ENCODE results near the gene SYN1.
"Not testable (repeated sequence)": the region's sequence is repeated elsewhere in the genome, so short reads cannot be mapped to it uniquely, and the experiment has no call there.

The SYN1 gene

GRCh38 chrX:47619486-47620302 lies at the start of gene SYN1:
SYN1 (minus strand) TSS chrX:47619857; CDS start chrX:47619728, 129 bp downstream.
- DNase-seq = peak; percentile 64

GRCh38 chrX:47665797-47666196 lies 46.1 kb upstream of the SYN1 start:
- DNase-seq = not testable (repeated sequence)

- no peak for DNase-seq
Observed at GRCh38 chrX:47664737-47665136, 45.1 kb upstream of the SYN1 start.

GRCh38 chrX:47662144-47662657 lies 42.5 kb upstream of the SYN1 start:
- DNase-seq = no peak

- no peak for DNase-seq
Observed at GRCh38 chrX:47661539-47661938, 41.9 kb upstream of the SYN1 start.

GRCh38 chrX:47659421-47659726 lies 39.7 kb upstream of the SYN1 start:
- no peak for DNase-seq

GRCh38 chrX:47658684-47659420 lies 39.2 kb upstream of the SYN1 start, which contains the start of gene UXT:
UXT (minus strand) TSS chrX:47659180; CDS start chrX:47658927, 253 bp downstream.
- DNase-seq = peak; percentile 90

- no peak for DNase-seq
Observed at GRCh38 chrX:47658301-47658683, 38.6 kb upstream of the SYN1 start.

- no peak for DNase-seq
Observed at GRCh38 chrX:47651043-47651905, 31.6 kb upstream of the SYN1 start.

- peak; percentile 97 for DNase-seq
Observed at GRCh38 chrX:47650164-47651042, 30.7 kb upstream of the SYN1 start, which contains the start of gene ELK1. ELK1 (minus strand) TSS chrX:47650563; CDS start chrX:47641441, 9,122 bp downstream.

GRCh38 chrX:47649781-47650163 lies 30.1 kb upstream of the SYN1 start:
- no peak for DNase-seq

- no peak for DNase-seq
Observed at GRCh38 chrX:47649271-47649670, 29.6 kb upstream of the SYN1 start.

- no peak for DNase-seq
Observed at GRCh38 chrX:47648376-47648775, 28.7 kb upstream of the SYN1 start.

- DNase-seq = no peak
Observed at GRCh38 chrX:47646636-47647035, 27.0 kb upstream of the SYN1 start.

- no peak for DNase-seq
Observed at GRCh38 chrX:47645530-47645929, 25.9 kb upstream of the SYN1 start.

- peak; percentile 33 for DNase-seq
Observed at GRCh38 chrX:47644557-47645091, 25.0 kb upstream of the SYN1 start.

- DNase-seq = peak; percentile 5
Observed at GRCh38 chrX:47643926-47644325, 24.3 kb upstream of the SYN1 start.

- no peak for DNase-seq
Observed at GRCh38 chrX:47638816-47639215, 19.2 kb upstream of the SYN1 start.

- no peak for DNase-seq
Observed at GRCh38 chrX:47637546-47638195, 18.0 kb upstream of the SYN1 start.

GRCh38 chrX:47634871-47635575 lies 15.4 kb upstream of the SYN1 start:
- no peak for DNase-seq
